T-cell (primary cell): Measurements from ENCODE around the gene UGT1A7. TPM values are rescaled to one million over a fixed set of nuclear protein-coding genes. Genes with fewer than 3 reads are reported as not detected.

Source experiments
- total RNA-seq, 35 experiments: library from RNA in 6 of 35; stranded (reverse) in 6 of 35; fragments of 120-200 nt in 1 of 35; gene quantifications; one replicate each; pipeline versions ENCODE4 v1.2.1 to v1.2.4 and lab custom pipeline; 2013 to 2026

The UGT1A7 gene
- total RNA-seq, 5 donors from 2014 or later (not counting 1 experiment from before 2014, with no cell fraction given) = 0.10 TPM; not detected in 4

Other genes starting within 250 kb of the UGT1A7 start
- gene USP40, start 115.1 kb upstream of the UGT1A7 start, total RNA-seq = 10 to 100 TPM; 17.3 to 24.5 (median 20.4) TPM
- gene UGT1A8, start 64.3 kb upstream of the UGT1A7 start, total RNA-seq = not detected
- not detected for gene UGT1A10, start 45.5 kb upstream of the UGT1A7 start, total RNA-seq
- gene UGT1A9, start 10.0 kb upstream of the UGT1A7 start, total RNA-seq = not detected
- gene UGT1A6, start 11.0 kb downstream of the UGT1A7 start, total RNA-seq = under 1 TPM in 1 of 5 donors, not detected in 4; 0.32 TPM
- gene UGT1A5, start 31.0 kb downstream of the UGT1A7 start, total RNA-seq = not detected
- not detected for gene UGT1A4, start 36.8 kb downstream of the UGT1A7 start, total RNA-seq
- not detected for gene UGT1A3, start 47.1 kb downstream of the UGT1A7 start, total RNA-seq
- not detected for gene UGT1A1, start 78.4 kb downstream of the UGT1A7 start, total RNA-seq
- not detected for gene MROH2A, start 96.4 kb downstream of the UGT1A7 start, total RNA-seq
- gene HJURP, start 172.6 kb downstream of the UGT1A7 start, total RNA-seq = 1 to 10 TPM in 3 of 5 donors, under 1 TPM in 2; 0.33 to 1.7 (median 1.1) TPM
- gene TRPM8, start 235.5 kb downstream of the UGT1A7 start, total RNA-seq = not detected